K562 (cell line): ENCODE results near the gene BMP15.

Source experiments
- BRCA1 ChIP-seq, 2 experiments: fragments of 450-650 bp in 1 of 2; sonication (generic) in 1 of 2; formaldehyde crosslinking in 1 of 2; IDR thresholded peaks; 2 replicates each; pipeline versions ENCODE4 v1.5.0 to v1.6.1; 2017 to 2020; ENCODE audit warnings: mild to moderate bottlenecking in 1 of 2, missing genetic modification reagents in 1 of 2
- CTCF ChIP-seq, 3 experiments: IDR thresholded peaks in 2 of 3; conservative IDR thresholded peaks in 1 of 3; 2 replicates each; pipeline ENCODE4 v1.5.1; 2011 to 2012; ENCODE audit warnings: low read length in 3 of 3, mild to moderate bottlenecking in 3 of 3, control low read depth in 2 of 3, improper control_type of control experiment in 1 of 3, inconsistent platforms in 1 of 3, low read depth in 1 of 3, mixed read lengths in 1 of 3, moderate library complexity in 1 of 3; ENCODE audit not compliant: insufficient read depth in 2 of 3
- HOMEZ ChIP-seq: fragments of 250-450 bp; sonication (Bioruptor Pico); IDR thresholded peaks from 2 replicates; pipeline ENCODE4 v1.4.0; 2020; ENCODE audit warnings: mild to moderate bottlenecking, moderate library complexity
- MTA3 ChIP-seq: fragments of 450-650 bp; formaldehyde crosslinking; IDR thresholded peaks from 2 replicates; pipeline ENCODE4 v1.6.1; 2017; ENCODE audit warnings: mild to moderate bottlenecking, borderline replicate concordance
- POLR2AphosphoS2 ChIP-seq: IDR thresholded peaks from 2 replicates; pipeline ENCODE4 v1.6.1; 2012; ENCODE audit warnings: low read length, improper control_type of control experiment

GRCh38 chrX:50910685-50911176, at the start of gene BMP15:
- TF ChIP-seq POLR2AphosphoS2 = no peak
- TF ChIP-seq HOMEZ (CRISPR knock-in tag) = no peak
- no peak for TF ChIP-seq CTCF (IDR thresholded peaks at IDR 0.05 in 2 of 3, conservative IDR thresholded peaks at IDR 0.05 in 1 of 3; ENCODE audit: insufficient read depth in 2 of 3, low read depth in 1 of 3, low read length in 3 of 3)
- no peak for TF ChIP-seq MTA3
- TF ChIP-seq BRCA1 (IDR thresholded peaks at IDR 0.05) = no peak
- no peak for TF ChIP-seq BRCA1 (CRISPR knock-in tag; IDR thresholded peaks at IDR 0.05)
